HepG2 (cell line): Measurements from ENCODE around the gene MPV17L. TPM values are rescaled to one million over a fixed set of nuclear protein-coding genes. Genes with fewer than 3 reads are reported as not detected.
"Not testable (repeated sequence)": the region's sequence is repeated elsewhere in the genome, so short reads cannot be mapped to it uniquely, and the experiment has no call there.

Experiments
- ATAC-seq: fragments of 200-7000 bp; cut with Tn5 transposase; 3 replicates; pipeline ENCODE4 v1.9.1; 2020; ENCODE audit warnings: mild to moderate bottlenecking, moderate library complexity
- BruUV-seq: library from RNA; stranded (reverse); fragments of 400-500 nt; replicated peaks from 2 replicates; lab custom pipeline; 2021; lab: Mats Ljungman, UMichigan
- CTCF ChIA-PET: fragments of 300-600 bp; formaldehyde crosslinking; extraction: SDS; loops from one replicate; lab custom pipeline; 2021; ENCODE audit warnings: low total read pairs, inconsistent platforms, low intra/inter-chr PET ratio; lab: Yijun Ruan, JAX
- POLR2A ChIA-PET: fragments of 350-600 bp; sonication (Branson Sonifier 250); formaldehyde crosslinking; loops from one replicate; lab custom pipeline; 2020; ENCODE audit warnings: antibody characterized with exemption, inconsistent platforms; lab: Yijun Ruan, JAX
- DNase-seq: peaks from one replicate; pipeline ENCODE4 v3.0.0-alpha.2; 2015; ENCODE audit warnings: low spot score
- FAIRE-seq: peaks from 3 replicates; lab custom pipeline; 2011; peaks lifted over from hg19 to GRCh38; lab: Jason Lieb, UNC
- H2AFZ ChIP-seq: one replicate; pipeline ENCODE4 v1.6.1; 2011; ENCODE audit warnings: low read length, inconsistent platforms
- H3K27ac ChIP-seq: fragments of 300-600 bp; 3 replicates; pipeline ENCODE4 v1.8.0; 2011; ENCODE audit warnings: mixed run types, mild to moderate bottlenecking, mixed read lengths, low read length, inconsistent platforms; ENCODE audit not compliant: insufficient read depth; ENCODE audit errors: extremely low read length
- H3K27me3 ChIP-seq, 2 experiments: fragments of 200-600 bp in 1 of 2; 2 replicates in 1 of 2; 3 replicates in 1 of 2; pipeline versions ENCODE4 v1.6.0 to v1.8.0; 2011; ENCODE audit warnings: low read length in 2 of 2, mild to moderate bottlenecking in 2 of 2, moderate library complexity in 2 of 2, inconsistent platforms in 1 of 2; ENCODE audit not compliant: insufficient read depth in 2 of 2, control insufficient read depth in 1 of 2
- H3K36me3 ChIP-seq, 2 experiments: fragments of 200-600 bp in 1 of 2; replicated peaks in 1 of 2; 2 replicates in 1 of 2; 3 replicates in 1 of 2; pipeline versions ENCODE4 v1.5.1 to v1.8.0; 2011; ENCODE audit warnings: low read length in 2 of 2, inconsistent platforms in 1 of 2; ENCODE audit not compliant: insufficient read depth in 2 of 2, control insufficient read depth in 1 of 2
- H3K4me1 ChIP-seq: 2 replicates; pipeline ENCODE4 v1.5.1; 2012; ENCODE audit warnings: low read length, inconsistent platforms; ENCODE audit not compliant: insufficient read depth
- H3K4me2 ChIP-seq: 2 replicates; pipeline ENCODE4 v1.6.0; 2011; ENCODE audit warnings: low read depth, low read length, inconsistent platforms
- H3K4me3 ChIP-seq, 3 experiments: fragments of 200-600 bp in 1 of 3; sonication (generic), shearing (Covaris generic) in 1 of 3; replicated peaks in 1 of 3; 2 replicates each; pipeline ENCODE4 v1.5.1; 2011 to 2016; ENCODE audit warnings: low read length in 3 of 3, inconsistent platforms in 2 of 3, low read depth in 2 of 3, mild to moderate bottlenecking in 2 of 3, control low read depth in 1 of 3, mixed read lengths in 1 of 3; ENCODE audit not compliant: insufficient read depth in 1 of 3
- H3K79me2 ChIP-seq: one replicate; pipeline ENCODE4 v1.6.1; 2011; ENCODE audit warnings: low read length, inconsistent platforms; ENCODE audit not compliant: insufficient read depth
- H3K9ac ChIP-seq: 2 replicates; pipeline ENCODE4 v1.6.0; 2011; ENCODE audit warnings: mild to moderate bottlenecking, low read depth, low read length, inconsistent platforms; ENCODE audit not compliant: insufficient read depth
- H3K9me3 ChIP-seq: 2 replicates; pipeline ENCODE4 v1.5.1; 2012; ENCODE audit warnings: mild to moderate bottlenecking, low read length
- H4K20me1 ChIP-seq: 2 replicates; pipeline ENCODE4 v1.6.0; 2011; ENCODE audit warnings: inconsistent platforms, mild to moderate bottlenecking, low read length, moderate library complexity; ENCODE audit not compliant: insufficient read depth
- ATF1 ChIP-seq: IDR thresholded peaks from 2 replicates; pipeline ENCODE4 v1.6.1; 2016; ENCODE audit warnings: mild to moderate bottlenecking, control low read depth
- CEBPB ChIP-seq: IDR thresholded peaks from 2 replicates; pipeline ENCODE4 v1.6.1; 2011; ENCODE audit warnings: low read depth, low read length, improper control_type of control experiment, borderline replicate concordance
- HOXA5 ChIP-seq: sonication (generic); formaldehyde crosslinking; IDR thresholded peaks from 2 replicates; pipeline ENCODE4 v1.4.0; 2020; ENCODE audit warnings: missing genetic modification reagents
- IKZF4 ChIP-seq: sonication (generic); formaldehyde crosslinking; IDR thresholded peaks from 2 replicates; pipeline ENCODE4 v1.5.1; 2020; ENCODE audit warnings: borderline replicate concordance, mild to moderate bottlenecking, low read depth, missing genetic modification reagents; ENCODE audit errors: not compliant biosample characterization
- RFX5 ChIP-seq: IDR thresholded peaks from 2 replicates; pipeline ENCODE4 v1.6.1; 2011; ENCODE audit warnings: low read depth, low read length, improper control_type of control experiment
- SRY ChIP-seq: sonication (generic); formaldehyde crosslinking; IDR thresholded peaks from 2 replicates; pipeline ENCODE4 v1.8.0; 2022; ENCODE audit warnings: mild to moderate bottlenecking, missing genetic modification reagents
- THYN1 ChIP-seq: sonication (generic); formaldehyde crosslinking; IDR thresholded peaks from 2 replicates; pipeline ENCODE4 v1.8.1; 2023; ENCODE audit warnings: low read depth, mild to moderate bottlenecking, moderate library complexity, missing genetic modification reagents, borderline replicate concordance
- ZC3H13 ChIP-seq: sonication (generic); formaldehyde crosslinking; IDR thresholded peaks from 2 replicates; pipeline ENCODE4 v1.8.1; 2023; ENCODE audit warnings: mild to moderate bottlenecking, missing genetic modification reagents, moderate library complexity
- ZNF335 ChIP-seq: sonication (generic); formaldehyde crosslinking; IDR thresholded peaks from 2 replicates; pipeline ENCODE4 v1.4.0; 2020; ENCODE audit warnings: missing genetic modification reagents
- ZNF460 ChIP-seq: sonication (generic); formaldehyde crosslinking; IDR thresholded peaks from 2 replicates; pipeline ENCODE4 v1.5.1; 2020; ENCODE audit warnings: missing genetic modification reagents, mild to moderate bottlenecking, borderline replicate concordance
- ZNF558 ChIP-seq: sonication (generic); formaldehyde crosslinking; IDR thresholded peaks from 2 replicates; pipeline ENCODE4 v1.9.0; 2022; ENCODE audit warnings: mild to moderate bottlenecking, missing genetic modification reagents, borderline replicate concordance
- ZNF773 ChIP-seq: sonication (generic); formaldehyde crosslinking; IDR thresholded peaks from 2 replicates; pipeline ENCODE4 v1.4.0; 2020; ENCODE audit warnings: missing genetic modification reagents, borderline replicate concordance
- ZNF776 ChIP-seq: sonication (generic); formaldehyde crosslinking; IDR thresholded peaks from 2 replicates; pipeline ENCODE4 v1.4.0; 2020; ENCODE audit warnings: mild to moderate bottlenecking, missing genetic modification reagents
- WGBS: methylation state at CpG from one replicate; pipeline ENCODE4 v1.1.6; 2017; ENCODE audit warnings: low lambda C conversion rate; 5-methylcytosine and 5-hydroxymethylcytosine counted together
- in situ Hi-C: cut with HindIII; loops from 2 replicates; pipeline ENCODE4 v1.10.0; 2017; ENCODE audit warnings: low pct_unique_long_range_greater_than_20kb; ENCODE audit not compliant: extremely low pct_ligation_motif_present
- intact Hi-C: fragments of 100-400 bp; cut with micrococcal nuclease; formaldehyde crosslinking; loops from one replicate; pipeline ENCODE4 v1.10.0; 2022; ENCODE audit not compliant: unreplicated experiment
- polyA plus RNA-seq, 8 experiments: library from polyadenylated mRNA; depleted of rRNA in 3 of 8; stranded (reverse) in 7 of 8; unstranded in 1 of 8; fragments of >200 nt; fragmentation: Illumina TruSeq in 4 of 8; extraction: Trizol in 4 of 8; gene quantifications; 2 replicates each; pipeline versions ENCODE4 v1.2.1 to v1.2.3, GENCODE V29; 2011 to 2016; ENCODE audit warnings: low read depth in 4 of 8, missing spikeins in 1 of 8, mixed read lengths in 1 of 8; ENCODE audit not compliant: insufficient read depth in 1 of 8
- total RNA-seq, 5 experiments: library from RNA; depleted of rRNA; stranded (reverse); fragments of >200 nt; fragmentation: Illumina TruSeq; extraction: Trizol; gene quantifications; 2 replicates each; pipeline ENCODE4 v1.2.3, GENCODE V29; 2016; ENCODE audit warnings: low read depth in 1 of 5
- TF ChIP-seq, protein P1 (sequence below): sonication (generic); formaldehyde crosslinking; IDR thresholded peaks from 2 replicates; pipeline ENCODE4 v1.4.0; 2020; ENCODE audit warnings: missing genetic modification reagents
- TF ChIP-seq, protein P2 (sequence below), 2 experiments: sonication (generic) in 1 of 2; formaldehyde crosslinking in 1 of 2; IDR thresholded peaks; 2 replicates each; pipeline versions ENCODE4 v1.4.0 to v1.6.1; 2018 to 2020; ENCODE audit warnings: missing genetic modification reagents in 2 of 2, borderline replicate concordance in 1 of 2, low read depth in 1 of 2, mild to moderate bottlenecking in 1 of 2, missing biosample characterization in 1 of 2
- TF ChIP-seq, protein P3 (sequence below): sonication (generic); formaldehyde crosslinking; IDR thresholded peaks from 2 replicates; pipeline ENCODE4 v1.4.0; 2020; ENCODE audit warnings: missing genetic modification reagents, mild to moderate bottlenecking, borderline replicate concordance

Gene MPV17L
- total and polyA plus RNA-seq, 2 of the 13 experiments (the other 11 are each of a cell fraction or from before 2014, with no cell fraction given) = 34.7 to 63.8 TPM

DNA sequence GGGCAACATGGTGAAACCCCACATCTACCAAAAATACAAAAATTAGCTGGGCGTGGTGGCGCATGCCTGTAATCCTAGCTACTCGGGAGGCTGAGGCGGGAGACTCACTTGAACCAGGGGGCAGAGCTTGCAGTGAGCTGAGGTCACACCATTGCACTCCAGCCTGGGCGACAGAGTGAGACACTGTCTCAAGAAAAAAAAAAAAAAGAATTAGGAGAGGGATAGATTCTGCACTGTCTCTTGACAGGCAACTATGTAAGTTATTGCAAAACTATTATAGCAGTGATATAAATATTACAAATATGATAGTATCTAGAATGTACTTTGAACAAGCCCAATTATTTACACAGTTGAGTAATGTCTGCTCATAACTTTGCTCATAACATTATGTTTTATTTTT lies 46.6 kb downstream of the MPV17L start:
- POLR2A ChIA-PET, intact Hi-C loops, BruUV-seq: not testable (repeated sequence)

DNA sequence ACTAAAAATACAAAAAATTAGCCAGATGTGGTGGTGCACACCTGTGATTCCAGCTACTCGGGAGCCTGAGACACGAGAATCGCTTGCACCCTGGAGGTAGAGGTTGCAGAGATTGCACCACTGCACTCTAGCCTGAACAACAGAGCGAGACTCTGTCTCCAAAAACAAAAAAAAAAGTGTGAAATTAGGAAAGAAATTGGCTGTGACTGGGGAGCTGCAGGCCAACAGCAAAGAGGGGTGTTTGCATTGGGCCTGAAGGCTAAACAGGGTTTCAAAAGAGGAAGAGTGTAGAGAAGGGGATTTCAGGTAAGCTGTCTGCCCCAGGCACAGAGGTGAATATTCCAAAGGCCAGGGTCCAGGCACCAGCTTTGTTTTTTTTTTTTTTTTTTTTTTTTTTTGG lies 48.2 kb downstream of the MPV17L start:
- Histone ChIP-seq H3K36me3 (no peaks in the 10 kb centered on the region), H3K9ac (no peak overlapping the region), H3K4me3 (no peak overlapping the region), H3K4me2 (0 out of 2 replicates have a peak overlapping the region, but pooled peaks have one; percentile 10), H3K27ac (peak overlapping the region; percentile 17), H3K4me1 (peaks cover 38% of the 10 kb centered on the region), H4K20me1 (no peaks in the 10 kb centered on the region), H3K27me3 (no peaks in the 10 kb centered on the region), H3K79me2 (no peaks in the 10 kb centered on the region), H2AFZ (no peak overlapping the region), H3K9me3 (no peaks in the 10 kb centered on the region)
- WGBS = 5% methylated on average over 4 of the region's 4 CpGs
- DNase-seq (peak; percentile 46), FAIRE-seq (peak; percentile 58), ATAC-seq (peak; percentile 84)
- CTCF ChIA-PET = no interaction called here
- BruUV-seq = no TSS peak
- POLR2A ChIA-PET = no interaction called here
- intact Hi-C loops = no loop called here
- in situ Hi-C loops = no loop called here
- TF ChIP-seq ZNF776 (CRISPR knock-in tag) = no peak
- no peak for TF ChIP-seq HOXA5 (CRISPR knock-in tag)
- TF ChIP-seq ZNF335 (CRISPR knock-in tag) = no peak
- TF ChIP-seq IKZF4 (CRISPR knock-in tag) = no peak
- TF ChIP-seq, protein P1, sequence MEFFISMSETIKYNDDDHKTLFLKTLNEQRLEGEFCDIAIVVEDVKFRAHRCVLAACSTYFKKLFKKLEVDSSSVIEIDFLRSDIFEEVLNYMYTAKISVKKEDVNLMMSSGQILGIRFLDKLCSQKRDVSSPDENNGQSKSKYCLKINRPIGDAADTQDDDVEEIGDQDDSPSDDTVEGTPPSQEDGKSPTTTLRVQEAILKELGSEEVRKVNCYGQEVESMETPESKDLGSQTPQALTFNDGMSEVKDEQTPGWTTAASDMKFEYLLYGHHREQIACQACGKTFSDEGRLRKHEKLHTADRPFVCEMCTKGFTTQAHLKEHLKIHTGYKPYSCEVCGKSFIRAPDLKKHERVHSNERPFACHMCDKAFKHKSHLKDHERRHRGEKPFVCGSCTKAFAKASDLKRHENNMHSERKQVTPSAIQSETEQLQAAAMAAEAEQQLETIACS = no peak
- TF ChIP-seq RFX5 = no peak
- no peak for TF ChIP-seq ATF1 (CRISPR knock-in tag)
- no peak for TF ChIP-seq THYN1 (CRISPR knock-in tag)
- peak; percentile 23; the same call in 1 of the 2 replicates for TF ChIP-seq ZNF558 (CRISPR knock-in tag)
- TF ChIP-seq, protein P2, sequence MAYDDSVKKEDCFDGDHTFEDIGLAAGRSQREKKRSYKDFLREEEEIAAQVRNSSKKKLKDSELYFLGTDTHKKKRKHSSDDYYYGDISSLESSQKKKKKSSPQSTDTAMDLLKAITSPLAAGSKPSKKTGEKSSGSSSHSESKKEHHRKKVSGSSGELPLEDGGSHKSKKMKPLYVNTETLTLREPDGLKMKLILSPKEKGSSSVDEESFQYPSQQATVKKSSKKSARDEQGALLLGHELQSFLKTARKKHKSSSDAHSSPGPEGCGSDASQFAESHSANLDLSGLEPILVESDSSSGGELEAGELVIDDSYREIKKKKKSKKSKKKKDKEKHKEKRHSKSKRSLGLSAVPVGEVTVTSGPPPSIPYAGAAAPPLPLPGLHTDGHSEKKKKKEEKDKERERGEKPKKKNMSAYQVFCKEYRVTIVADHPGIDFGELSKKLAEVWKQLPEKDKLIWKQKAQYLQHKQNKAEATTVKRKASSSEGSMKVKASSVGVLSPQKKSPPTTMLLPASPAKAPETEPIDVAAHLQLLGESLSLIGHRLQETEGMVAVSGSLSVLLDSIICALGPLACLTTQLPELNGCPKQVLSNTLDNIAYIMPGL (CRISPR knock-in tag; IDR thresholded peaks at IDR 0.05; ENCODE audit: borderline replicate concordance in 1 of 2, low read depth in 1 of 2) = no peak
- TF ChIP-seq, protein P3, sequence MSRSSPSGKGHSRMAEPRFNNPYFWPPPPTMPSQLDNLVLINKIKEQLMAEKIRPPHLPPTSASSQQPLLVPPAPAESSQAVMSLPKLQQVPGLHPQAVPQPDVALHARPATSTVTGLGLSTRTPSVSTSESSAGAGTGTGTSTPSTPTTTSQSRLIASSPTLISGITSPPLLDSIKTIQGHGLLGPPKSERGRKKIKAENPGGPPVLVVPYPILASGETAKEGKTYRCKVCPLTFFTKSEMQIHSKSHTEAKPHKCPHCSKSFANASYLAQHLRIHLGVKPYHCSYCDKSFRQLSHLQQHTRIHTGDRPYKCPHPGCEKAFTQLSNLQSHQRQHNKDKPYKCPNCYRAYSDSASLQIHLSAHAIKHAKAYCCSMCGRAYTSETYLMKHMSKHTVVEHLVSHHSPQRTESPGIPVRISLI (CRISPR knock-in tag) = peak; percentile 94
- TF ChIP-seq SRY (CRISPR knock-in tag) = no peak
- TF ChIP-seq ZNF773 (CRISPR knock-in tag) = no peak
- no peak for TF ChIP-seq ZC3H13 (CRISPR knock-in tag)

More for the DNA sequence above, 46.6 kb downstream of the MPV17L start:
- H3K27me3 ChIP-seq, H3K4me3 ChIP-seq, H3K9ac ChIP-seq, H3K4me2 ChIP-seq, H3K36me3 ChIP-seq, H3K79me2 ChIP-seq, H2AFZ ChIP-seq, FAIRE-seq, DNase-seq, H4K20me1 ChIP-seq, H3K9me3 ChIP-seq, H3K27ac ChIP-seq, CTCF ChIA-PET, ATAC-seq, in situ Hi-C loops: not testable (repeated sequence)
- 72% methylated on average over 5 of the region's 5 CpGs for WGBS
- TF ChIP-seq CEBPB (peak; percentile 2; the same call in 1 of the 2 replicates), ZNF460 (CRISPR knock-in tag) (peak; percentile 52; the same call in 1 of the 2 replicates)
- peaks cover 48% of the 10 kb centered on the region for H3K4me1 ChIP-seq
